H9 (cell line): ENCODE data around the gene STYK1. TPM values are rescaled to one million over a fixed set of nuclear protein-coding genes. Genes with fewer than 3 reads are reported as not detected.

Experiments
- DNase-seq: peaks from one replicate; pipeline ENCODE4 v3.0.0-alpha.2; 2017
- H2AFZ ChIP-seq: one replicate; pipeline ENCODE4 v1.6.1; 2013; ENCODE audit warnings: mild to moderate bottlenecking, low read length, control low read depth, moderate library complexity
- H2AK5ac ChIP-seq: 2 replicates; pipeline ENCODE4 v1.6.1; 2013; ENCODE audit warnings: low read length, control low read depth, mixed read lengths; ENCODE audit not compliant: insufficient read length
- H2BK120ac ChIP-seq: one replicate; pipeline ENCODE4 v1.6.1; 2013; ENCODE audit warnings: low read depth, mild to moderate bottlenecking, low read length, control low read depth, inconsistent platforms; ENCODE audit not compliant: poor library complexity, severe bottlenecking
- H2BK12ac ChIP-seq: 2 replicates; pipeline ENCODE4 v1.6.1; 2013; ENCODE audit warnings: low read length, control low read depth, mixed read lengths, low read depth; ENCODE audit not compliant: insufficient read length
- H2BK15ac ChIP-seq: 2 replicates; pipeline ENCODE4 v1.6.1; 2013; ENCODE audit warnings: low read depth, low read length, control low read depth
- H2BK20ac ChIP-seq: one replicate; pipeline ENCODE4 v1.6.1; 2013; ENCODE audit warnings: low read depth, mild to moderate bottlenecking, low read length, control low read depth, inconsistent platforms; ENCODE audit not compliant: poor library complexity, severe bottlenecking
- H2BK5ac ChIP-seq: 2 replicates; pipeline ENCODE4 v1.6.1; 2013; ENCODE audit warnings: low read length, control low read depth, mixed read lengths; ENCODE audit not compliant: insufficient read length
- H3K14ac ChIP-seq: 2 replicates; pipeline ENCODE4 v1.6.1; 2013; ENCODE audit warnings: low read length, control low read depth; ENCODE audit not compliant: insufficient read depth
- H3K18ac ChIP-seq: 2 replicates; pipeline ENCODE4 v1.6.1; 2013; ENCODE audit warnings: low read depth, mild to moderate bottlenecking, mixed read lengths, low read length, control low read depth; ENCODE audit not compliant: insufficient read length
- H3K23ac ChIP-seq: 2 replicates; pipeline ENCODE4 v1.6.1; 2013; ENCODE audit warnings: low read length, control low read depth, mixed read lengths, low read depth; ENCODE audit not compliant: insufficient read length
- H3K23me2 ChIP-seq: 2 replicates; pipeline ENCODE4 v1.6.1; 2013; ENCODE audit warnings: low read depth, mild to moderate bottlenecking, mixed read lengths, low read length, control low read depth; ENCODE audit not compliant: insufficient read length, poor library complexity, severe bottlenecking
- H3K27ac ChIP-seq: 2 replicates; pipeline ENCODE4 v1.5.1; 2013; ENCODE audit warnings: low read length, control low read depth, mixed read lengths, low read depth; ENCODE audit not compliant: insufficient read length
- H3K27me3 ChIP-seq: 2 replicates; pipeline ENCODE4 v1.6.1; 2013; ENCODE audit warnings: low read length, control low read depth, inconsistent platforms; ENCODE audit not compliant: insufficient read depth
- H3K4ac ChIP-seq: 2 replicates; pipeline ENCODE4 v1.6.1; 2013; ENCODE audit warnings: low read depth, mild to moderate bottlenecking, control low read depth, inconsistent platforms, low read length, moderate library complexity
- H3K4me1 ChIP-seq: 2 replicates; pipeline ENCODE4 v1.6.1; 2013; ENCODE audit warnings: low read length, control low read depth, inconsistent platforms; ENCODE audit not compliant: insufficient read depth
- H3K4me2 ChIP-seq: 2 replicates; pipeline ENCODE4 v1.6.1; 2013; ENCODE audit warnings: low read length, control low read depth, mixed read lengths; ENCODE audit not compliant: insufficient read length, insufficient read depth
- H3K56ac ChIP-seq: 2 replicates; pipeline ENCODE4 v1.6.1; 2013; ENCODE audit warnings: low read depth, mild to moderate bottlenecking, mixed read lengths, low read length, control low read depth; ENCODE audit not compliant: insufficient read length
- H3K79me1 ChIP-seq: 2 replicates; pipeline ENCODE4 v1.6.1; 2013; ENCODE audit warnings: low read depth, mild to moderate bottlenecking, moderate library complexity, low read length, control low read depth, inconsistent platforms; ENCODE audit not compliant: insufficient read depth, poor library complexity, severe bottlenecking
- H3K79me2 ChIP-seq: 2 replicates; pipeline ENCODE4 v1.6.1; 2013; ENCODE audit warnings: low read length, control low read depth, inconsistent platforms; ENCODE audit not compliant: insufficient read depth
- H3K9ac ChIP-seq: 2 replicates; pipeline ENCODE4 v1.6.1; 2013; ENCODE audit warnings: low read length, control low read depth, mixed read lengths; ENCODE audit not compliant: insufficient read length; ENCODE audit errors: extremely low read depth
- H3K9me3 ChIP-seq: one replicate; pipeline ENCODE4 v1.6.1; 2013; ENCODE audit warnings: low read depth, low read length, inconsistent platforms; ENCODE audit not compliant: control insufficient read depth
- H3T11ph ChIP-seq: one replicate; pipeline ENCODE4 v1.6.1; 2013; ENCODE audit warnings: mild to moderate bottlenecking, low read length, control low read depth, inconsistent platforms
- H4K20me1 ChIP-seq: one replicate; pipeline ENCODE4 v1.6.1; 2013; ENCODE audit not compliant: control insufficient read depth, insufficient read length, insufficient read depth
- H4K5ac ChIP-seq: 2 replicates; pipeline ENCODE4 v1.6.1; 2013; ENCODE audit warnings: low read depth, mild to moderate bottlenecking, mixed read lengths, low read length, control low read depth; ENCODE audit not compliant: insufficient read length
- H4K8ac ChIP-seq: replicated peaks from 2 replicates; pipeline ENCODE4 v1.6.1; 2013; ENCODE audit warnings: low read length, control low read depth, mixed read lengths, low read depth; ENCODE audit not compliant: insufficient read length
- H4K91ac ChIP-seq: 2 replicates; pipeline ENCODE4 v1.6.1; 2013; ENCODE audit warnings: low read depth, mild to moderate bottlenecking, moderate library complexity, mixed read lengths, low read length, control low read depth; ENCODE audit not compliant: insufficient read length
- H3K27ac Mint-ChIP-seq, 3 experiments: 2 replicates in 2 of 3; 3 replicates in 1 of 3; pipeline ENCODE4 v1.8.0; 2020 to 2021; ENCODE audit warnings: mixed read lengths in 3 of 3, mild to moderate bottlenecking in 1 of 3, moderate library complexity in 1 of 3
- H3K27me3 Mint-ChIP-seq: 2 replicates; pipeline ENCODE4 v1.8.0; 2021; ENCODE audit warnings: low read depth, mild to moderate bottlenecking, moderate library complexity, mixed read lengths
- H3K36me3 Mint-ChIP-seq, 3 experiments: 2 replicates in 2 of 3; 3 replicates in 1 of 3; pipeline ENCODE4 v1.8.0; 2020 to 2021; ENCODE audit warnings: low read depth in 3 of 3, mixed read lengths in 3 of 3; ENCODE audit not compliant: insufficient read depth in 1 of 3
- H3K4me1 Mint-ChIP-seq, 2 experiments: 2 replicates each; pipeline ENCODE4 v1.8.0; 2020; ENCODE audit warnings: mixed read lengths in 2 of 2
- H3K4me3 Mint-ChIP-seq, 2 experiments: 2 replicates in 1 of 2; 3 replicates in 1 of 2; pipeline ENCODE4 v1.8.0; 2020 to 2021; ENCODE audit warnings: mild to moderate bottlenecking in 2 of 2, mixed read lengths in 2 of 2, moderate library complexity in 1 of 2
- H3K9me3 Mint-ChIP-seq, 2 experiments: 2 replicates in 1 of 2; 3 replicates in 1 of 2; pipeline ENCODE4 v1.8.0; 2020; ENCODE audit warnings: mild to moderate bottlenecking in 2 of 2, mixed read lengths in 2 of 2, moderate library complexity in 1 of 2
- CTCF ChIP-seq: fragments of 200-600 bp; sonication (generic); conservative IDR thresholded peaks from 3 replicates; pipeline ENCODE4 v1.8.0; 2021; ENCODE audit warnings: antibody characterized with exemption, mild to moderate bottlenecking
- WGBS: extraction: QIAGEN DNeasy Blood & Tissue Kit; methylation state at CpG from one replicate; pipeline ENCODE4 v1.1.7; 2013; ENCODE audit warnings: missing lambda C conversion rate, low lambda C conversion rate, mixed read lengths; ENCODE audit not compliant: insufficient read length; ENCODE audit errors: extremely low coverage; 5-methylcytosine and 5-hydroxymethylcytosine counted together
- total RNA-seq: library from RNA; stranded (reverse); gene quantifications from 2 replicates; pipeline ENCODE4 v1.2.1, GENCODE V29; 2021

Gene STYK1
- total RNA-seq, 1 experiment from 2014 or later: 0.37 TPM

- Histone ChIP-seq H3T11ph (no peak overlapping the region), H4K20me1 (no peaks in the 10 kb centered on the region), H3K4ac (no peak overlapping the region; the same call in 1 of the 2 replicates), H3K4me1 (peaks cover 2% of the 10 kb centered on the region; the same call in 1 of the 2 replicates), H2BK20ac (no peak overlapping the region), H3K14ac (peak overlapping the region; percentile 91), H3K79me2 (peaks cover 27% of the 10 kb centered on the region), H3K23ac (no peak overlapping the region), H2BK120ac (no peak overlapping the region), H2BK5ac (no peak overlapping the region), H3K9me3 (no peaks in the 10 kb centered on the region), H3K27me3 (no peaks in the 10 kb centered on the region; the same call in 1 of the 2 replicates), H3K79me1 (no peaks in the 10 kb centered on the region), H3K56ac (no peak overlapping the region), H4K91ac (no peak overlapping the region), H2AFZ (no peak overlapping the region), H3K27ac (no peak overlapping the region), H2AK5ac (no peak overlapping the region), H4K5ac (no peak overlapping the region), H2BK15ac (no peak overlapping the region), H3K9ac (peak overlapping the region; percentile 80), H3K18ac (peak overlapping the region; percentile 71), H2BK12ac (no peak overlapping the region), H4K8ac (no peak overlapping the region), H3K4me2 (peak overlapping the region; percentile 93), H3K23me2 (peaks cover 3% of the 10 kb centered on the region)
- no CpG with 5 or more reads among the region's 26 CpGs for WGBS
- Mint-ChIP-seq H3K4me1 (peaks cover 51 to 56% of the 10 kb centered on the region in 2 experiments), H3K27ac (peak overlapping the region; percentile 81 to 99 (median 98)), H3K27me3 (peaks cover 25% of the 10 kb centered on the region), H3K4me3 (peak overlapping the region; percentile 92 to 99), H3K36me3 (peaks cover under 1 to 17% (median 7%) of the 10 kb centered on the region in 3 experiments; a peak in 6 of 7 replicates), H3K9me3 (peaks cover 0 to 2% of the 10 kb centered on the region in 2 experiments; a peak in 1 of 5 replicates)
- TF ChIP-seq CTCF: no peak
- DNase-seq: peak; percentile 76
Observed at GRCh38 chr12:10721651-10722501, 48.0 kb upstream of the STYK1 start.
